Measurements from ENCODE around the gene WASHC2C. TPM values are rescaled to one million over a fixed set of nuclear protein-coding genes. Genes with fewer than 3 reads are reported as not detected.
"Not testable (repeated sequence)": the region's sequence is repeated elsewhere in the genome, so short reads cannot be mapped to it uniquely, and the experiment has no call there.

WASHC2C gene
- total RNA-seq, 2 experiments from 2014 or later: 17.0 to 17.9 TPM

DNA sequence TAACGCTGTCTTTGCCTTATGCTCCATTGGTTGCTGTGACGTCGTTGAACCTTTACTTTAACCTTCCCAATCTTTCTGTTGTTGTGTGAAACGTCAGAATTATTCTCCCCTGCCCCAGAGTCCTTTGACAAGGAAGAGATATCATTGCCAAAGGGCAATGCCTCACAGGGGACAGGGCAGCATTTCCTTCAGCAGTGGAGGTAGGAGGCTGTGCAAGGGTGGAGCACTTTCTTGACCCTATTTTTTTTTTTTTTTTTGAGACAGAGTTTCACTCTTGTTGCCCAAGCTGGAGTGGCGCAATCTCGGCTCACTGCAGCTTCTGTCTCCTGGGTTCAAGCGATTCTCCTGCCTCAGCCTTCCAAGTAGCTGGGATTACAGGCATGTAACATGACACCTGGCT, 14.5 kb downstream of the WASHC2C start:
- not testable (repeated sequence) for DNase-seq

DNA sequence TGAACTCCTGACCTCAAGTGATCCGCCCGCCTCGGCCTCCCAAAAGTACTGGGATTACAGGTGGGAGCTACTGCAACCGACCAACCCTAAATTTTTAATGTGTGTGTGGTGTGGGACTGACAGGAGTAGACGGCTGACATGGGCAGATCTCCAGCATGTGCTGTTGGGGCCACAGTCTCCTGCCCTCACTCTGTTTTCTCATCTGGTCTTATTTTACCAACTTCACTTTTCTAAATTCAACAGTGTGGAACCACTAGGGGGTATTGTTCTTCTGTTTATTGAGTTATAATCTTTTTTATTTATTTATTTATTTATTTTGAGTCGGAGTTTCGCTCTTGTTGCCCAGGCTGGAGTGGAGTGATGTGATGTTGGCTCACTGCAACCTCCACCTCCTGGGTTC, 14.9 kb downstream of the WASHC2C start:
- H3K27me3 Mint-ChIP-seq (ENCODE audit: low read depth); intact Hi-C loops (cut with micrococcal nuclease); H3K4me1 Mint-ChIP-seq (ENCODE audit: low read depth); H3K36me3 Mint-ChIP-seq (ENCODE audit: low read depth); H3K4me3 Mint-ChIP-seq; DNase-seq; H3K9me3 Mint-ChIP-seq; CTCF ChIA-PET; H3K27ac Mint-ChIP-seq: not testable (repeated sequence)

More for the DNA sequence above, 14.5 kb downstream of the WASHC2C start:
- H3K36me3 Mint-ChIP-seq (ENCODE audit: low read depth); intact Hi-C loops (cut with micrococcal nuclease); H3K9me3 Mint-ChIP-seq; H3K4me3 Mint-ChIP-seq; H3K27ac Mint-ChIP-seq; H3K27me3 Mint-ChIP-seq (ENCODE audit: low read depth); H3K4me1 Mint-ChIP-seq (ENCODE audit: low read depth): not testable (repeated sequence)
- CTCF ChIA-PET: interaction anchor here (0.6 kb wide), 1 partner anchor 273 kb away, joined by 3 read pairs; no protein-coding TSS in a partner anchor

DNA sequence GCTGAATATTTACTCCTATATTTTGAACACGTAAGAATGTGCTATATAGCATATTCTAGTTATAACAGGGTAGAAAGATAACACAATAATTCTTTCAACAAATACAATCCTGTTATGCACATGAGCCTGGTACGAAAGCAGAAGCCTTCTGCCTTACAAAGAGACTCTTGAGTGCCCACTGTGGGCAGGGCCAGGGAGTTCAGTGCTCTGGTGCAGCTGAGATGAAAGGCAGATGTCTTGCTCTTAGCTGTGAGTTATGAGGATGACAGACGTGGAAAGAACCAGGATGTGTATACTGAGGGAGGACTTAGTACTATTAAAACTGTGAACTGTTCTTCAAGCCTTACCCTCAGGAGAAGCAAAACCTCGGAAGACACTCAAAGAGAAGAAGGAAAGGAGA, 24.1 kb downstream of the WASHC2C start:
- H3K4me1 Mint-ChIP-seq (ENCODE audit: low read depth); H3K27me3 Mint-ChIP-seq (ENCODE audit: low read depth); H3K9me3 Mint-ChIP-seq; H3K4me3 Mint-ChIP-seq; H3K27ac Mint-ChIP-seq; CTCF ChIA-PET; DNase-seq; intact Hi-C loops (cut with micrococcal nuclease); H3K36me3 Mint-ChIP-seq (ENCODE audit: low read depth): not testable (repeated sequence)

DNA sequence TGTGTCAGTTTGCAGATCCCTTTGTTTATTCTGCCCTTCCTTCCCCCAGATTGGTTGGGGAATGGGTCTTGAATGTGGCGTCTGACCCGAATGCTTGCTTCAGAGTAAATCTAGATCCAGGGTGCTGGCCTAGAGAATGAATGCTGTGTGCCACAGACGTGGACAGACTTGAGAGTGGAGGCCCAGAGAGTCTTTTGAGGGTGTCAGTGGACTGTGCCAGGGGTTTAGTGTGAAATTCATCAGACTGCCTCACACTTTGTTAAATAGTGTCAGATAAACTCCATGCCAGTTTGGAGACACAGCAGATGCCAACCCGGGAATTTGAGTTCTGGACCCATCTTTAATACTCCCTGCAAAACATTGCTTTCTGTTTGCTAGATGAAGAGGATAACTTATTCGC, 25.1 kb downstream of the WASHC2C start:
- intact Hi-C loops (cut with micrococcal nuclease); H3K27me3 Mint-ChIP-seq (ENCODE audit: low read depth); CTCF ChIA-PET; H3K4me1 Mint-ChIP-seq (ENCODE audit: low read depth); DNase-seq; H3K36me3 Mint-ChIP-seq (ENCODE audit: low read depth); H3K9me3 Mint-ChIP-seq; H3K4me3 Mint-ChIP-seq; H3K27ac Mint-ChIP-seq: not testable (repeated sequence)

DNA sequence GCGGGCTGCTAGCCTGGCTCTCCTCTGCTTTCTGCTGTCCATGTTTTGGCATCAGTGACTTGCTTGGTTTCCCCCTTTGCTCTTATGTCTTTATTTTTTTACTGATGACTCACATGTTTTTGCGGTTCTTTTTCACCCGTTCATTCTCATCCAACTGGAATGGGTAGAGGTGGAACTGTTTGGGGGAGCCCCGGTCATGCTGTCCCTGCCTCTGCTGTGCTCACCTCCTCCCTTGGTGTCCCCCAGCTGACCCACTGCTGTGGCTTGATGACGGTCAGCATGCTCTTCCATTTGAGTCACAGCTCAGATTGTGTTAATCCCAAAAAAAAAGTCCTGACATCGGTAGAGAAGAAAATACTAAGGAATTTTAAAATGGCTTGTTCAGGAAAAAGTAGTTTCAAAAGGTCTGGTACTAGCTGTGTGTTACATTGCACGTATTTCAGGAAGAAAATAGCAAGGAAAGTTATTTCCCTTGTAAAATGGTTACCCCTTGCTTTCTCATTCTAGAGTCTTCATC, 27.0 kb downstream of the WASHC2C start:
- H3K4me1 Mint-ChIP-seq (ENCODE audit: low read depth); H3K4me3 Mint-ChIP-seq; H3K9me3 Mint-ChIP-seq; CTCF ChIA-PET; H3K27me3 Mint-ChIP-seq (ENCODE audit: low read depth); DNase-seq; intact Hi-C loops (cut with micrococcal nuclease); H3K36me3 Mint-ChIP-seq (ENCODE audit: low read depth); H3K27ac Mint-ChIP-seq: not testable (repeated sequence)

DNA sequence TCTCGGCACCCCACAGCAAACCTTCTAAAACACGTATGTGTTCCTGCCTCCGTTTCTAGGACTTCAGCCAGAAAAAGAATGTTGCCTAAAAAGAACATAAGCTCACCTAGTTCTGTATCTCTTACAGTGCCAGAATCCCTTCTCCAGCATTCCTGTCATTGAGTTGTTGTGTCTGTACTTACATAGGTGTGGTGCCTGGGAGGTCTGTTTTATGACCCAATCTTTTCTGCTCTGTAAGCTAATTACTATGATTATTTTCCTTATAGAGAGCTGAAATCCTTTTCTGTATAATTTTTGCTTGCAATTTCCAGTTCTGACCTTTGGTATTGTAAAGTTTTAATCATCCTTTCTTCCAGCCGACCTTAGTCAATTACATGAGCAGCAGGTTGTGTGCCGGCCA, 28.0 kb downstream of the WASHC2C start:
- H3K9me3 Mint-ChIP-seq; intact Hi-C loops (cut with micrococcal nuclease); H3K27me3 Mint-ChIP-seq (ENCODE audit: low read depth); H3K4me3 Mint-ChIP-seq; H3K4me1 Mint-ChIP-seq (ENCODE audit: low read depth); DNase-seq; H3K36me3 Mint-ChIP-seq (ENCODE audit: low read depth); H3K27ac Mint-ChIP-seq; CTCF ChIA-PET: not testable (repeated sequence)

DNA sequence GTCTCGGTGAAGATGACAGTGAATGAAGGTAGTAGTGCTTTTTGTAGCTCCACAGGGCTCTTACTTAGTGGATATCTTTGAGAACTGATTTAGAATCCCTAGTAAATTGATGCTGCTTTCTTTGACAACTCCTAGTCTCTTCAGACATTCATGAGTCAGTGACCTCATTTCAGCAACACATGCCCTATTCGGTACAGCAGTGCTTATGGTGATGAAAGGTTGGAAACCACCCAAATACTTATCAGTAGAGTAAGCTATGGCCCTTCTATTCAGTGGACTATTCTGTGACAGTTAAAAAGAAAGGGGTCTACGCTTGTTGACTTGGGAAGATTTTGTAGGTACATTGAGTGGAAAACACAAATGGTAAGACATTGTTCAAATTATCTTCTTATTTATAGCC, 29.0 kb downstream of the WASHC2C start:
- DNase-seq; CTCF ChIA-PET; H3K9me3 Mint-ChIP-seq; H3K27ac Mint-ChIP-seq; H3K4me1 Mint-ChIP-seq (ENCODE audit: low read depth); H3K27me3 Mint-ChIP-seq (ENCODE audit: low read depth); intact Hi-C loops (cut with micrococcal nuclease); H3K36me3 Mint-ChIP-seq (ENCODE audit: low read depth); H3K4me3 Mint-ChIP-seq: not testable (repeated sequence)

DNA sequence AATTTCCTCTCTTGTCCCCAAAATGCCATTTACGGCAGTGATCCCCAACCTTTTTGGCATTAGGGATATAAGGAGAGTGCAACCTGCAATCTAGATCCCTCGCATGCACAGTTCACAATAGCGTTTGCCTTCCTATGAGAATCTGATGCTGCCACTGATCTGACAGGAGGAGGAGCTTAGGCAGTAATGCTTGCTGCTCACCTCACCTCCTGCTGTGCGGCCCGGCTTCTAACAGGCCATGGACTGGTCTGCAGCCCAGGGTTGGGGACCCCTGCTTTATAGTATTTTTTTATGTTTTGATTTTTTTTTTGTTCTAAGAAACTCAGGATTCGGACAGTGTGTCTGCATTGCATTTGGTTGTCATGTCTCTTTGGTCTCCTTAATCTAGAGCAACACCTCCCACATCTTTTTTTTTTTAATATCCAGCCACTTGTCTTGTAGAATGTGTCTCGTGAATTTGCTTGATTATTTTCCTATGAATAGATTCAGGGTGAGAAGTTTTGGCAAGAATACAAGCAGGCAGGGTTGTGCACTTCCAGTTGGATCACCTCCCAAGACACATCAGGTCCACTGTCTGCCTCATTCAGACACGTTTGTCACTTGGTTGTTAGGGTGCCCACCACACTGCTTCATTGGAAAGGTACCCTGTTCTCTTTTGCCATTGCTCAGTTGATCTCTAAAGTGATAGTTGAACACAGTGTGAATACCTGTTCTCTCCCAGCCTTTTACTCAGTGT, 30.8 kb downstream of the WASHC2C start:
- CTCF ChIA-PET; H3K4me3 Mint-ChIP-seq; DNase-seq; H3K4me1 Mint-ChIP-seq (ENCODE audit: low read depth); H3K36me3 Mint-ChIP-seq (ENCODE audit: low read depth); H3K27ac Mint-ChIP-seq; intact Hi-C loops (cut with micrococcal nuclease); H3K27me3 Mint-ChIP-seq (ENCODE audit: low read depth); H3K9me3 Mint-ChIP-seq: not testable (repeated sequence)

DNA sequence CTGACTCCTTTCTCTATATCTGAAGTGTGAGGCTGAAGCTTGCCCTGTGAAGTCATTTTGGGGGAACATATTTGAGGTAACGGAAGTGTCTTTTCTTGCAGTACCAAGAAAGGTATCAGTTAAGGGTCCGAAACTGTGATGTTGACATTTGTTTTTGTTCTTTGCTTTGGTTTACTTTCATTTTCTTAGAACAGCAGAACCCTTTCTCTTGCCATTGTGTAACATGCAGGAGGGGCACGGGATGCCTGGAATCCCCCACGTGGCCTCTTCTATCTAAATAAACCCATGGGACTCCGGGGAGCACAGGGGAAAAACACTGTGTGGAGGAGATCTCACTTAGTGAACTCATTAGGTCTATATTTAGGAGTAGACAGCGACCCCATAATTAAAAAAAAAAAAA, 34.6 kb downstream of the WASHC2C start:
- intact Hi-C loops (cut with micrococcal nuclease); DNase-seq; H3K27ac Mint-ChIP-seq; H3K4me1 Mint-ChIP-seq (ENCODE audit: low read depth); H3K36me3 Mint-ChIP-seq (ENCODE audit: low read depth); H3K27me3 Mint-ChIP-seq (ENCODE audit: low read depth); H3K4me3 Mint-ChIP-seq; CTCF ChIA-PET; H3K9me3 Mint-ChIP-seq: not testable (repeated sequence)

DNA sequence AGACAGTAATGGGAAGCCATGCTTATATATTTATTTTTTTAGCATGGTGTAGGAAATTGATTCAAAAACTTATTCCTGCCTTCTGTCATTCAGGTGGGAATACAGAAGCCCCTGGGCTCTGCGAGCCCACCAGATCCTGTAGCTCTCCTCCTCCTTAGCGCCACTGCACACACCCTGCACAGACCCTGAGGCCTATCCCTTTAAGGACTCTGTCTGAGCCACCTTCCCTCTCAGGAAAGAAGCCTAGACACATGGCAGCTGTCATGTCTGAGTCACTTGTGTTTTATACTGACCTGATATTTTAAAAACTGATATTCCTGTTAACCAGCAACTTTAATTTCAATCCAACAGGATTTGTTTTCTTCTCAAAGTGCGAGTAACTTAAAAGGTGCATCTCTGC, 36.0 kb downstream of the WASHC2C start:
- intact Hi-C loops (cut with micrococcal nuclease); H3K4me1 Mint-ChIP-seq (ENCODE audit: low read depth); H3K4me3 Mint-ChIP-seq; DNase-seq; H3K27ac Mint-ChIP-seq; H3K36me3 Mint-ChIP-seq (ENCODE audit: low read depth); H3K9me3 Mint-ChIP-seq; CTCF ChIA-PET; H3K27me3 Mint-ChIP-seq (ENCODE audit: low read depth): not testable (repeated sequence)

DNA sequence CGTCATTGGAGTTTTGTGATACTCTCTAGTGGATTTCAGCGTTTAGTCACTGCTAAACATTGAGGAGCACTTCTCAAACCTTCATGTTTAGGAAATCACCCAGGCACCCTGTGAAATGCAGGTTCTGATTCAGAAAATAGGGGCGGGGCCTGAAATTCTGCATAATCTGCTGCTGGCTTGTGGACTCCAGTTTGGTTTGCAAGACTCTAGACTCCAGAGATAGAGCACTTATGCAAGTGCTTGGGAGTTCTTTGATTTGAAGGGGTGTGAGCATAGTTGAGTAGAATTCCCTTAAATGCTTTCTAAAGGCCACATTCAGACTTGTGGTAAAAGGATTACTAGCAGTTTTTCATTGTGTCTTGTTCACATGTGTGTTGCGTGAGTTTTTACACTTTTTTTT, 41.3 kb downstream of the WASHC2C start:
- intact Hi-C loops (cut with micrococcal nuclease): not testable (repeated sequence)

DNA sequence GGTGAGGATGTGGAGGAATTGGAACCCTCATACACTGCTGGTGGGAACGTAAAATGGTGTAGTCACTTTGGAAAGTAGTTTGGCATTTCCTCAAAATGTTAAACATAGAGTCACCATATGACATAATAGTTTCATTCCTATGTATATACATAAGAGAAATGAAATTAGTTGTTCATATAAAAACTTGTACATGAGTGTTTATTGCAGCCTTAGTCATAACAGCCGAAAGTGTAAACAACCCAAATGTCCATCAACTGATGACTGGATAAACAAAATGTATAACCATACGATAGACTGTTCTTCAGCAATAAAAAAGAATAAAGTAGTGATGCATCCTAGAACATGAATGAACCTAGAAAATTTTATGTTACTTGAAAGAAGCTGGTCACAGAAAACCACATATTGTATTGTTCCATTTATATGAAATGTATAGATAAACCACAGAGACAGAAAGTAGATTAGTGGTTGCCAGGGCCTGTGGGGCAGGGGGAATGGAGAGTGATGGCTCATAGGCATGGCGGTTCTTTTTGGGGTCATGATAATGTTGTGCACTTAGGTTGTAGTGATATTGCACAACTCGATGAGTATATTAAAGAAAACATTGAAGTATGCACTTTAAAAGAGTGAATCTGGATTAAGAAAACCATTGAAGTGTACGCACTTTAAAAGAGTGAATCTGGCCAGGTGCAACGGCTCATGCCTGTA, 44.8 kb downstream of the WASHC2C start:
- H3K36me3 Mint-ChIP-seq (ENCODE audit: low read depth); CTCF ChIA-PET; H3K4me3 Mint-ChIP-seq: not testable (repeated sequence)

More for the DNA sequence above, 41.3 kb downstream of the WASHC2C start:
- H3K4me3 Mint-ChIP-seq; DNase-seq; H3K27me3 Mint-ChIP-seq (ENCODE audit: low read depth); H3K27ac Mint-ChIP-seq; H3K4me1 Mint-ChIP-seq (ENCODE audit: low read depth); H3K36me3 Mint-ChIP-seq (ENCODE audit: low read depth); CTCF ChIA-PET; H3K9me3 Mint-ChIP-seq: not testable (repeated sequence)

DNA sequence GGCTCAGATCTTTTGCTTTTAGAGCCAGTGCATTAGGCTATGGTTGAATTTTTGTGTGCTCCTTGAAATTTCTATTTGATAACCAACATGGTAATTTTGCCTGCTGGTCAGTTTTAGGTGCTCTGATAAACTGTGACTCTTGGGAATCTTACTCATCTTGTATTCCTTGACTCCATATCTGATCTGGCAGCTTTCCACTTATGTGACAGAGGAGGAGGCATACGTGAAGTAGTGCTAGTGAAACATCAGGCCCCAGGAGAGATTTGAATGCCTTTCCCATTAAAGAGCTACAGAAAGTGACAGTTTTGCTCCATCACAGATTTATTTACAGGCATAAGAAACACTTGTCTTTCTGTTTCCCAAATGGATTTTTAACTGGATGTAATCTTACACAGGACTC, 59.2 kb downstream of the WASHC2C start:
- H3K9me3 Mint-ChIP-seq; H3K36me3 Mint-ChIP-seq (ENCODE audit: low read depth); H3K27me3 Mint-ChIP-seq (ENCODE audit: low read depth); H3K4me1 Mint-ChIP-seq (ENCODE audit: low read depth); CTCF ChIA-PET; DNase-seq; intact Hi-C loops (cut with micrococcal nuclease); H3K27ac Mint-ChIP-seq; H3K4me3 Mint-ChIP-seq: not testable (repeated sequence)

More for the DNA sequence above, 44.8 kb downstream of the WASHC2C start:
- H3K9me3 Mint-ChIP-seq; DNase-seq; H3K4me1 Mint-ChIP-seq (ENCODE audit: low read depth); H3K27ac Mint-ChIP-seq; intact Hi-C loops (cut with micrococcal nuclease); H3K27me3 Mint-ChIP-seq (ENCODE audit: low read depth): not testable (repeated sequence)

Measured in activated naive CD4-positive, alpha-beta T cell treated with anti-CD3 and anti-CD28 coated beads for 36 hours (primary cell).